Prostate gland (tissue), 2 donors: Measurements from ENCODE around the gene TMEM198. TPM values are rescaled to one million over a fixed set of nuclear protein-coding genes. Genes with fewer than 3 reads are reported as not detected.

ENCODE experiments used
- DNase-seq: peaks from one replicate; pipeline ENCODE4 v3.0.0-alpha.2; 2019; ENCODE audit warnings: low spot score
- H3K27ac ChIP-seq, 2 donors: fragments of 200-600 bp; sonication (generic); 2 replicates each; pipeline ENCODE4 v1.5.1; 2017 to 2019
- H3K27me3 ChIP-seq: fragments of 200-600 bp; sonication (generic); replicated peaks from 2 replicates; pipeline ENCODE4 v1.5.1; 2019; ENCODE audit not compliant: insufficient read depth
- H3K36me3 ChIP-seq, 2 donors: fragments of 200-600 bp; sonication (generic); 1 replicate in 1 of 2; 2 replicates in 1 of 2; pipeline versions ENCODE4 v1.5.1 to v1.8.1; 2017 to 2019
- H3K4me1 ChIP-seq: fragments of 200-600 bp; sonication (generic); replicated peaks from 2 replicates; pipeline ENCODE4 v1.5.1; 2019
- H3K4me3 ChIP-seq, 2 donors: fragments of 200-600 bp; sonication (generic); 2 replicates each; pipeline ENCODE4 v1.5.1; 2017 to 2019
- H3K9me3 ChIP-seq: fragments of 200-600 bp; sonication (generic); 2 replicates; pipeline ENCODE4 v1.5.1; 2017
- CTCF ChIP-seq, 4 experiments: fragments of 200-600 bp in 2 of 4; fragments of 450-650 bp in 2 of 4; sonication (generic) in 2 of 4; IDR thresholded peaks; 1 replicate in 3 of 4; 2 replicates in 1 of 4; pipeline ENCODE4 v1.5.1; 2016 to 2019; ENCODE audit warnings: antibody characterized with exemption in 4 of 4, mild to moderate bottlenecking in 2 of 4, moderate library complexity in 2 of 4
- POLR2A ChIP-seq: fragments of 450-650 bp; IDR thresholded peaks from one replicate; pipeline ENCODE4 v1.6.1; 2016; ENCODE audit warnings: antibody characterized with exemption, mild to moderate bottlenecking
- POLR2AphosphoS5 ChIP-seq: sonication (generic); formaldehyde crosslinking; IDR thresholded peaks from one replicate; pipeline ENCODE4 v1.6.1; 2017; ENCODE audit warnings: antibody characterized with exemption
- WGBS: methylation state at CpG from one replicate; pipeline ENCODE4 v1.1.5; 2018; 5-methylcytosine and 5-hydroxymethylcytosine counted together
- intact Hi-C: fragments of 100-400 bp; cut with DNase I; formaldehyde crosslinking; loops from one replicate; pipeline ENCODE4 v1.14.2; 2022
- total RNA-seq, 2 donors: library from RNA; depleted of rRNA; stranded (reverse); fragments of >200 nt; gene quantifications; one replicate each; pipeline ENCODE4 v1.1.0, GENCODE V29; 2016

Gene TMEM198
- total RNA-seq, 2 donors from 2014 or later = 5.7 to 11.5 TPM

GRCh38 chr2:219520079-219520478, 23.7 kb upstream of the TMEM198 start:
- 85% methylated on average over 8 of the region's 8 CpGs for WGBS
- TF ChIP-seq POLR2AphosphoS5 (no peak), POLR2A (no peak), CTCF (IDR thresholded peaks at IDR 0.05) (no peak)
- no peak overlapping the region for H3K27ac ChIP-seq
- H3K4me1 ChIP-seq = peaks cover 3% of the 10 kb centered on the region
- H3K27me3 ChIP-seq = peaks cover 5% of the 10 kb centered on the region
- no peak overlapping the region for H3K4me3 ChIP-seq
- H3K36me3 ChIP-seq = no peaks in the 10 kb centered on the region
- H3K9me3 ChIP-seq = no peaks in the 10 kb centered on the region
- no peak for DNase-seq
- intact Hi-C loops = loop anchor here (5.0 kb wide), 1 partner anchor 118 kb away; no protein-coding TSS in a partner anchor

- TF ChIP-seq POLR2AphosphoS5 = no peak
- peak in 2 of 4 experiments; percentile 48 to 53 for TF ChIP-seq CTCF (IDR thresholded peaks at IDR 0.05)
- TF ChIP-seq POLR2A = no peak
- H3K4me1 ChIP-seq = peaks cover 3% of the 10 kb centered on the region
- no peaks in the 10 kb centered on the region for H3K9me3 ChIP-seq
- H3K27me3 ChIP-seq = peaks cover 5% of the 10 kb centered on the region
- intact Hi-C loops = loop anchor here (5.0 kb wide), 1 partner anchor 119 kb away; no protein-coding TSS in a partner anchor
- H3K4me3 ChIP-seq = no peak overlapping the region
- H3K27ac ChIP-seq = no peak overlapping the region
- WGBS = 25% methylated on average over 14 of the region's 14 CpGs
- DNase-seq = no peak
- no peaks in the 10 kb centered on the region for H3K36me3 ChIP-seq
These were observed 22.6 kb upstream of the TMEM198 start for GRCh38 chr2:219521066-219521880.

- peaks cover 5% of the 10 kb centered on the region for H3K27me3 ChIP-seq
- 5% methylated on average over 62 of the region's 70 CpGs for WGBS
- intact Hi-C loops = loop anchor here (5.0 kb wide), 1 partner anchor 120 kb away; no protein-coding TSS in a partner anchor
These were observed 21.5 kb upstream of the TMEM198 start for GRCh38 chr2:219522111-219523030.

More at GRCh38 chr2:219522111-219523030, 21.5 kb upstream of the TMEM198 start:
- peak overlapping the region; percentile 23 to 31 for H3K27ac ChIP-seq
- DNase-seq = no peak
- H3K4me3 ChIP-seq = peak overlapping the region in 1 of 2 donors; percentile 7
- H3K4me1 ChIP-seq = peaks cover 3% of the 10 kb centered on the region
- H3K9me3 ChIP-seq = no peaks in the 10 kb centered on the region
- no peaks in the 10 kb centered on the region for H3K36me3 ChIP-seq
- TF ChIP-seq CTCF (IDR thresholded peaks at IDR 0.05) (no peak), POLR2A (no peak), POLR2AphosphoS5 (no peak)
